ENCODE data around the gene ACAA1. TPM values are rescaled to one million over a fixed set of nuclear protein-coding genes. Genes with fewer than 3 reads are reported as not detected.

The ACAA1 gene
- total RNA-seq, 2 donors from 2014 or later = 40.1 to 43.7 TPM

GRCh38 chr3:38099518-38099917, 37.4 kb downstream of the ACAA1 start:
- H3K4me1 Mint-ChIP-seq = peaks cover 25% of the 10 kb centered on the region
- 56% methylated on average over 2 of the region's 5 CpGs; no CpG with 5 or more reads in 1 of the 2 experiments for WGBS, 2 experiments (ENCODE audit: insufficient coverage in 1 of 2, insufficient read length in 1 of 2)

GRCh38 chr3:38098376-38098723, 38.6 kb downstream of the ACAA1 start:
- Histone ChIP-seq H3K4me1 (ENCODE audit: control insufficient read depth, insufficient read depth, low read length) (peaks cover 8% of the 10 kb centered on the region), H3K27ac (ENCODE audit: low read depth, low read length) (no peak overlapping the region), H3K27me3 (ENCODE audit: control insufficient read depth, insufficient read depth, low read length, poor library complexity, severe bottlenecking) (no peaks in the 10 kb centered on the region), H3K4me3 (ENCODE audit: low read length) (no peak overlapping the region), H3K9ac (ENCODE audit: extremely low read depth, low read length, poor library complexity, severe bottlenecking) (no peak overlapping the region), H3K9me3 (ENCODE audit: control insufficient read depth, low read length) (no peaks in the 10 kb centered on the region), H3K36me3 (ENCODE audit: control insufficient read depth, insufficient read depth, low read length) (no peaks in the 10 kb centered on the region)
- TF ChIP-seq CTCF (conservative IDR thresholded peaks at IDR 0.05) = no peak
- Mint-ChIP-seq H3K4me1 (peaks cover 25% of the 10 kb centered on the region), H3K27ac (no peak overlapping the region), H3K9me3 (no peaks in the 10 kb centered on the region), H3K27me3 (ENCODE audit: insufficient read depth) (peaks cover 6% of the 10 kb centered on the region), H3K4me3 (no peak overlapping the region), H3K36me3 (ENCODE audit: low read depth) (no peaks in the 10 kb centered on the region)
- no peak for DNase-seq
- 95% methylated on average over 9 of the region's 9 CpGs for WGBS, 2 experiments (ENCODE audit: insufficient coverage in 1 of 2, insufficient read length in 1 of 2)

More at GRCh38 chr3:38099518-38099917, 37.4 kb downstream of the ACAA1 start:
- Mint-ChIP-seq H3K27me3 (ENCODE audit: insufficient read depth) (peaks cover 6% of the 10 kb centered on the region), H3K4me3 (no peak overlapping the region), H3K36me3 (ENCODE audit: low read depth) (no peaks in the 10 kb centered on the region), H3K9me3 (peaks cover 1% of the 10 kb centered on the region), H3K27ac (no peak overlapping the region)
- Histone ChIP-seq H3K36me3 (ENCODE audit: control insufficient read depth, insufficient read depth, low read length) (no peaks in the 10 kb centered on the region), H3K27me3 (ENCODE audit: control insufficient read depth, insufficient read depth, low read length, poor library complexity, severe bottlenecking) (no peaks in the 10 kb centered on the region), H3K27ac (ENCODE audit: low read depth, low read length) (peak overlapping the region; percentile 27), H3K4me3 (ENCODE audit: low read length) (no peak overlapping the region), H3K9ac (ENCODE audit: extremely low read depth, low read length, poor library complexity, severe bottlenecking) (no peak overlapping the region), H3K4me1 (ENCODE audit: control insufficient read depth, insufficient read depth, low read length) (peaks cover 8% of the 10 kb centered on the region), H3K9me3 (ENCODE audit: control insufficient read depth, low read length) (peaks cover under 1% of the 10 kb centered on the region)
- DNase-seq = peak; percentile 62
- no peak for TF ChIP-seq CTCF (conservative IDR thresholded peaks at IDR 0.05)

DNA sequence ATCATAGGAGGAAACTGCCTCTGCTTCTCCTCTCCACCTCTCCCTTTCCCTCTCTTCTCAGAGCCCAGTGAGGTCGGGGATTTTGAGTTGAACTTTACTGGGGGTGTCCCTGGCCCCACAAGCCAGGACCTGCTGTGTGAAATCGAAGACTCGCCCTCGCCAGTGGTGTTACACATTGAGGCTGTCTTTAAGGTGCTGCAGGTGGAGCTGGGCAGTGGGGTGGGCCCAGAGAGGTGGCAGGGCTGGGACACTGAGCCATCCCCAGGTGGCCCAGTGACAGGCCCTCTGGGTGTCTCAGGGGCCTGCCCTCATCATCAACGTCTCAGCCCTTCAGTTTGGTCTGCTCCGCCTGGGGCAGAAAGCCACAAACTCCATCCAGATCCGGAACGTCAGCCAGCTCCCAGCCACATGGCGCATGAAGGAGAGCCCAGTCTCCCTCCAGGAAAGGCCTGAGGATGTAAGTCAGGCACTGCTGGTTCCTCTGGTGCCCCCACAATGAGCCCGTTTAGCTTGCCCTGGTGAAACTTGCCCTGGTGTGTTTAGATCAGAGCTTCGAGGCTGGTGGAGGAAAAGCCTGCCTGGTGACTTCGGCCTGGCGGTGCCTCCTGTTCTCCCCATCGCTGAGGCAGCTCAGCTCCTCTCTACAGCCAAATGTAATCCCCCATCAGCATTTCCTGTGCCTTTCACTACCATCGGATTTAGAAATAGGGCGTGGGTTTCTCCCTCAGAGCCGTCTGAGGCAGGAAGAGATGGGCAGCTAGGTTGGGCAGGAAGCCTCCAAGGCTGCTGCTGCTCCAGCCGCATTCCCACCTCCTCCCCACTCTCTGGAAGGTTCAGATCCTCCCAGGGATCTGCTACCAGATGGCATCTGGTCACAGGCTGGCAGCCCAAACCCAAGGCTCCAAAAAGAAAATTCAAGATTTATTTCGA, 39.2 kb downstream of the ACAA1 start:
- Histone ChIP-seq H3K27me3 (ENCODE audit: control insufficient read depth, insufficient read depth, low read length, poor library complexity, severe bottlenecking) (no peaks in the 10 kb centered on the region), H3K4me1 (ENCODE audit: control insufficient read depth, insufficient read depth, low read length) (peaks cover 7% of the 10 kb centered on the region), H3K9ac (ENCODE audit: extremely low read depth, low read length, poor library complexity, severe bottlenecking) (no peak overlapping the region), H3K9me3 (ENCODE audit: control insufficient read depth, low read length) (no peaks in the 10 kb centered on the region), H3K36me3 (ENCODE audit: control insufficient read depth, insufficient read depth, low read length) (no peaks in the 10 kb centered on the region), H3K27ac (ENCODE audit: low read depth, low read length) (no peak overlapping the region), H3K4me3 (ENCODE audit: low read length) (no peak overlapping the region)
- TF ChIP-seq CTCF (conservative IDR thresholded peaks at IDR 0.05) = no peak
- no peaks in the 10 kb centered on the region for H3K9me3 Mint-ChIP-seq
- no peak overlapping the region for H3K27ac Mint-ChIP-seq
- H3K4me1 Mint-ChIP-seq = peaks cover 25% of the 10 kb centered on the region
- H3K36me3 Mint-ChIP-seq (ENCODE audit: low read depth) = no peaks in the 10 kb centered on the region
- H3K27me3 Mint-ChIP-seq (ENCODE audit: insufficient read depth) = peaks cover 6% of the 10 kb centered on the region
- peak; percentile 44 for DNase-seq
- H3K4me3 Mint-ChIP-seq = no peak overlapping the region
- 95 to 100% methylated on average over 12 to 19 of the region's 19 CpGs for WGBS, 2 experiments (ENCODE audit: insufficient coverage in 1 of 2, insufficient read length in 1 of 2)
